CMK (cell line): Measurements from ENCODE around the gene DEAF1.

ENCODE experiments used
- DNase-seq: peaks from one replicate; pipeline ENCODE4 v3.0.0-alpha.2; 2010; ENCODE audit warnings: low read depth

DEAF1 gene

GRCh38 chr11:623349-623869 is 71.6 kb downstream of the DEAF1 start:
- DNase-seq: no peak

GRCh38 chr11:621838-622237 is 73.2 kb downstream of the DEAF1 start:
- no peak for DNase-seq

GRCh38 chr11:620935-621814 is 73.8 kb downstream of the DEAF1 start:
- DNase-seq: no peak

GRCh38 chr11:620201-620600 is 74.8 kb downstream of the DEAF1 start:
- DNase-seq: no peak

GRCh38 chr11:619628-620050 is 75.4 kb downstream of the DEAF1 start:
- no peak for DNase-seq

- DNase-seq: no peak
These were observed 76.0 kb downstream of the DEAF1 start for GRCh38 chr11:618856-619627.

- no peak for DNase-seq
These were observed 76.9 kb downstream of the DEAF1 start for GRCh38 chr11:617912-618682.

- DNase-seq: no peak
These were observed 77.7 kb downstream of the DEAF1 start for GRCh38 chr11:617199-617911.

GRCh38 chr11:616320-617198 is 78.5 kb downstream of the DEAF1 start:
- no peak for DNase-seq

- DNase-seq: peak; percentile 52
These were observed 79.3 kb downstream of the DEAF1 start, which contains the start of gene IRF7 for GRCh38 chr11:615504-616319. IRF7 (minus strand) TSS chr11:615950; CDS start chr11:615364, 586 bp downstream.

- DNase-seq: no peak
These were observed 80.2 kb downstream of the DEAF1 start for GRCh38 chr11:614623-615503.

- DNase-seq: no peak
These were observed 80.9 kb downstream of the DEAF1 start for GRCh38 chr11:614021-614622.

- DNase-seq: no peak
These were observed 81.6 kb downstream of the DEAF1 start for GRCh38 chr11:613369-613968.

GRCh38 chr11:612961-613300 is 82.1 kb downstream of the DEAF1 start:
- DNase-seq: no peak

GRCh38 chr11:612201-612960 is 82.6 kb downstream of the DEAF1 start:
- no peak for DNase-seq

- no peak for DNase-seq
These were observed 83.7 kb downstream of the DEAF1 start for GRCh38 chr11:611001-611996.
